K562 (cell line): ENCODE data around the gene ZSWIM9. TPM values are rescaled to one million over a fixed set of nuclear protein-coding genes. Genes with fewer than 3 reads are reported as not detected.

Experiments
- ATAC-seq: fragments of 200-7000 bp; cut with Tn5 transposase; 3 replicates; pipeline ENCODE4 v1.9.1; 2020; ENCODE audit warnings: moderate library complexity
- BruUV-seq: library from RNA; stranded (reverse); fragments of 400-500 nt; replicated peaks from 2 replicates; lab custom pipeline; 2021; lab: Mats Ljungman, UMichigan
- CTCF ChIA-PET: fragments of 300-600 bp; formaldehyde crosslinking; extraction: SDS; loops from one replicate; lab custom pipeline; 2021; ENCODE audit warnings: low intra/inter-chr PET ratio; lab: Yijun Ruan, JAX
- POLR2A ChIA-PET: fragments of 300-600, 350-650 bp; sonication (Branson Sonifier 250); formaldehyde crosslinking; extraction: SDS; loops from one replicate; lab custom pipeline; 2021; ENCODE audit warnings: antibody characterized with exemption, inconsistent platforms; lab: Yijun Ruan, JAX
- DNase-seq, 4 experiments: peaks; one replicate each; pipeline versions ENCODE4 v3.0.0 to v3.0.0-alpha.2; 2011 to 2018; ENCODE audit warnings: low spot score in 3 of 4, mixed read lengths in 3 of 4; ENCODE audit errors: extremely low read depth in 1 of 4
- FAIRE-seq: peaks from 2 replicates; lab custom pipeline; 2011; peaks lifted over from hg19 to GRCh38; lab: Jason Lieb, UNC
- H2AFZ ChIP-seq: 2 replicates; pipeline ENCODE4 v1.6.0; 2011; ENCODE audit warnings: low read depth, low read length, control low read depth, inconsistent platforms
- H3K27ac ChIP-seq: fragments of 200-600 bp; 3 replicates; pipeline ENCODE4 v1.8.0; 2011; ENCODE audit warnings: low read depth, mild to moderate bottlenecking, control low read depth, inconsistent platforms, low read length, moderate library complexity, mixed read lengths; ENCODE audit errors: extremely low read depth
- H3K27me3 ChIP-seq, 2 experiments: fragments of 300-600 bp in 1 of 2; 2 replicates in 1 of 2; 3 replicates in 1 of 2; pipeline versions ENCODE4 v1.6.0 to v1.8.0; 2011; ENCODE audit warnings: inconsistent platforms in 2 of 2, low read length in 2 of 2, mild to moderate bottlenecking in 1 of 2, mixed read lengths in 1 of 2, moderate library complexity in 1 of 2; ENCODE audit not compliant: control insufficient read depth in 2 of 2, insufficient read depth in 2 of 2
- H3K36me3 ChIP-seq: fragments of 300-600 bp; 3 replicates; pipeline ENCODE4 v1.8.0; 2011; ENCODE audit warnings: mild to moderate bottlenecking, low read length, inconsistent platforms; ENCODE audit not compliant: control insufficient read depth, insufficient read depth
- H3K4me1 ChIP-seq, 2 experiments: fragments of 200-600 bp in 1 of 2; replicated peaks in 1 of 2; 2 replicates in 1 of 2; 3 replicates in 1 of 2; pipeline versions ENCODE4 v1.5.1 to v1.8.0; 2011; ENCODE audit warnings: inconsistent platforms in 2 of 2, low read length in 2 of 2, mild to moderate bottlenecking in 1 of 2, mixed read lengths in 1 of 2, moderate library complexity in 1 of 2; ENCODE audit not compliant: control insufficient read depth in 2 of 2, insufficient read depth in 2 of 2
- H3K4me2 ChIP-seq: 2 replicates; pipeline ENCODE4 v1.6.1; 2011; ENCODE audit warnings: low read length, control low read depth, inconsistent platforms, mixed read lengths; ENCODE audit not compliant: insufficient read depth
- H3K4me3 ChIP-seq: fragments of 200-600 bp; sonication (generic), shearing (Covaris generic); 2 replicates; pipeline ENCODE4 v1.5.1; 2016; ENCODE audit warnings: control low read depth, inconsistent platforms
- H3K79me2 ChIP-seq: fragments of 200-600 bp; 3 replicates; pipeline ENCODE4 v1.8.0; 2011; ENCODE audit warnings: low read length, inconsistent platforms; ENCODE audit not compliant: control insufficient read depth, insufficient read depth
- H3K9ac ChIP-seq, 2 experiments: 2 replicates each; pipeline versions ENCODE4 v1.6.0 to v1.6.1; 2011; ENCODE audit warnings: low read depth in 2 of 2, low read length in 2 of 2, control low read depth in 1 of 2, inconsistent platforms in 1 of 2, mild to moderate bottlenecking in 1 of 2, mixed read lengths in 1 of 2; ENCODE audit not compliant: insufficient read depth in 1 of 2
- H3K9me1 ChIP-seq: one replicate; pipeline ENCODE4 v1.6.0; 2011; ENCODE audit warnings: inconsistent platforms, mild to moderate bottlenecking, low read length, moderate library complexity; ENCODE audit not compliant: control insufficient read depth, insufficient read depth
- H3K9me3 ChIP-seq: replicated peaks from 2 replicates; pipeline ENCODE4 v1.5.1; 2011; ENCODE audit warnings: low read depth, low read length, inconsistent platforms; ENCODE audit not compliant: control insufficient read depth, insufficient read depth
- H4K20me1 ChIP-seq: replicated peaks from 2 replicates; pipeline ENCODE4 v1.6.1; 2011; ENCODE audit warnings: low read length, inconsistent platforms, mixed read lengths; ENCODE audit not compliant: control insufficient read depth, insufficient read depth
- BRD9 ChIP-seq: fragments of 450-650 bp; IDR thresholded peaks from 2 replicates; pipeline ENCODE4 v1.6.1; 2018; ENCODE audit warnings: low read depth; ENCODE audit not compliant: partially characterized antibody
- POLR2G ChIP-seq: fragments of 200-400 bp; formaldehyde crosslinking; IDR thresholded peaks from 2 replicates; pipeline ENCODE4 v1.6.1; 2017; ENCODE audit warnings: low read depth, mild to moderate bottlenecking, antibody characterized with exemption, low read length, moderate library complexity
- PRPF4 ChIP-seq: fragments of 200-400 bp; formaldehyde crosslinking; IDR thresholded peaks from one replicate; pipeline ENCODE4 v1.6.1; 2017; ENCODE audit warnings: low read length, low read depth, mild to moderate bottlenecking; ENCODE audit not compliant: insufficient read depth, poor library complexity, severe bottlenecking
- WGBS: fragments of 100-300 bp; shearing (Covaris generic); methylation state at CpG from one replicate; pipeline ENCODE4 v1.1.6; 2016; ENCODE audit warnings: low coverage, mixed read lengths; ENCODE audit not compliant: insufficient coverage; ENCODE audit errors: missing lambda C conversion rate; 5-methylcytosine and 5-hydroxymethylcytosine counted together
- in situ Hi-C: fragments of 300-500 bp; cut with MboI; formaldehyde crosslinking; loops from 4 replicates; pipeline ENCODE4 v1.15.0; 2018; ENCODE audit warnings: inconsistent platforms, mixed read lengths
- intact Hi-C: fragments of 100-400 bp; cut with micrococcal nuclease; formaldehyde crosslinking; loops from 2 replicates; pipeline ENCODE4 v1.14.2; 2022
- polyA plus RNA-seq, 8 experiments: library from polyadenylated mRNA; depleted of rRNA in 4 of 8; stranded (reverse) in 5 of 8; unstranded in 3 of 8; fragments of >200 nt; fragmentation: Nextera tagmentation in 2 of 8; fragmentation: Illumina TruSeq in 1 of 8; extraction: Ambion mirVana in 2 of 8; extraction: Trizol in 1 of 8; gene quantifications; 2 replicates each; pipeline versions ENCODE4 v1.2.1 to v1.2.3, GENCODE V29; 2011 to 2014; ENCODE audit warnings: inconsistent platforms in 1 of 8, missing spikeins in 1 of 8
- total RNA-seq, 7 experiments: library from RNA; depleted of rRNA in 6 of 7; stranded (reverse); fragments of >200 nt in 6 of 7; fragmentation: Illumina TruSeq in 2 of 7; extraction: Trizol in 2 of 7; gene quantifications; 2 replicates each; pipeline versions ENCODE4 v1.2.1 to v1.2.3, GENCODE V29; 2011 to 2021; ENCODE audit warnings: low replicate concordance in 1 of 7
- TF ChIP-seq, protein P1 (sequence below): fragments of 250-450 bp; sonication (Bioruptor Pico); IDR thresholded peaks from 2 replicates; pipeline ENCODE4 v1.4.0; 2020; ENCODE audit warnings: mild to moderate bottlenecking
- TF ChIP-seq, protein P2 (sequence below): sonication (generic); formaldehyde crosslinking; IDR thresholded peaks from 2 replicates; pipeline ENCODE4 v1.8.1; 2023; ENCODE audit warnings: mild to moderate bottlenecking, missing genetic modification reagents

Gene ZSWIM9
- total and polyA plus RNA-seq, 9 of the 15 experiments (the other 6 are each of a cell fraction or from before 2014, with no cell fraction given) = 0.04 to 1.4 (median 0.34) TPM; not detected in 1

DNA sequence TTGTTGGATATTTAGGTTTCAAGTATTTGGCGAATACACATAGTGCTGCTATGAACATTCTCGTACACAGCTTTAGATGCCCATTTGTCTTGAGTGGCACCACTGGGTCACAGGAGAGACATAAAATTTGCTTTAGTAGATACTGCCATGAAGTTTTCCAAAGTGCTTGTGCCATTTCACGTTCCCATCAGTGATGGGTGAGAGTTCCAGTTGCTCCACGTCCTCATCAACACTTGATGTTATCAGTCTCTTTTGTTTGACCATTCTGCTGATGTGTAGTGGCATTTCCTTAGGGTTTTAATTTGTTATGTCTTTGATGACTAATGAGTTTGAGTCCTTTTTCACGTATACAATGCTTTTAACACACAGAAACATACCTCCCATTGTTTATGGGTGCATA lies 11.0 kb downstream of the ZSWIM9 start (continued):
- TF ChIP-seq, protein P1, sequence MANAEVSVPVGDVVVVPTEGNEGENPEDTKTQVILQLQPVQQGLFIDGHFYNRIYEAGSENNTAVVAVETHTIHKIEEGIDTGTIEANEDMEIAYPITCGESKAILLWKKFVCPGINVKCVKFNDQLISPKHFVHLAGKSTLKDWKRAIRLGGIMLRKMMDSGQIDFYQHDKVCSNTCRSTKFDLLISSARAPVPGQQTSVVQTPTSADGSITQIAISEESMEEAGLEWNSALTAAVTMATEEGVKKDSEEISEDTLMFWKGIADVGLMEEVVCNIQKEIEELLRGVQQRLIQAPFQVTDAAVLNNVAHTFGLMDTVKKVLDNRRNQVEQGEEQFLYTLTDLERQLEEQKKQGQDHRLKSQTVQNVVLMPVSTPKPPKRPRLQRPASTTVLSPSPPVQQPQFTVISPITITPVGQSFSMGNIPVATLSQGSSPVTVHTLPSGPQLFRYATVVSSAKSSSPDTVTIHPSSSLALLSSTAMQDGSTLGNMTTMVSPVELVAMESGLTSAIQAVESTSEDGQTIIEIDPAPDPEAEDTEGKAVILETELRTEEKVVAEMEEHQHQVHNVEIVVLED = no peak
- TF ChIP-seq BRD9 = no peak

DNA sequence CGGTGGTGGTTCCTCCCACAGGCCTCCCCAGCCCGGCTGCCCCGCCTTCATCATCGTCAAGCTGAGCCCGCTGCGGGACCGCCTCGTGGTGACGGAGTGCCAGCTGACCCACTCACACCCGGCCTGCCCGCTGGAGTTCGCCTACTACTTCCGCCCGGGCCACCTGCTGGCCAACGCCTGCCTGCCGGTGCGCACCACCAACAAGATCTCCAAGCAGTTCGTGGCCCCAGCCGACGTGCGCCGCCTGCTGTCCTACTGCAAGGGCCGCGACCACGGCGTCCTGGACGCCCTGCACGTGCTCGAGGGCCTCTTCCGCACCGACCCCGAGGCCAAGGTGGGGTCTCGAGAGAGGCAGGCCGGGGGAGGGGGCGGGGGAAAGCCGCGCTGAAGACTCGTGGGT lies 12.0 kb downstream of the ZSWIM9 start:
- in situ Hi-C loops = no loop called here
- no peak overlapping the region for H3K4me3 ChIP-seq
- WGBS = 95% methylated on average over 9 of the region's 38 CpGs
- no peak for FAIRE-seq
- ChIA-PET POLR2A (no interaction called here), CTCF (no interaction called here)
- no peaks in the 10 kb centered on the region for H3K36me3 ChIP-seq
- no peak overlapping the region for H2AFZ ChIP-seq
- intact Hi-C loops = no loop called here
- H3K79me2 ChIP-seq = no peaks in the 10 kb centered on the region
- H3K4me2 ChIP-seq = no peak overlapping the region
- ATAC-seq = no peak
- no peak for DNase-seq
- 0 out of 2 replicates have a peak, but pooled peaks cover 2% of the 10 kb centered on the region for H4K20me1 ChIP-seq
- no peak overlapping the region for H3K27ac ChIP-seq
- H3K27me3 ChIP-seq = no peaks in the 10 kb centered on the region
- no peaks in the 10 kb centered on the region for H3K9me1 ChIP-seq
- no peaks in the 10 kb centered on the region; the same call in 1 of the 2 replicates for H3K9me3 ChIP-seq
- TF ChIP-seq, protein P2, sequence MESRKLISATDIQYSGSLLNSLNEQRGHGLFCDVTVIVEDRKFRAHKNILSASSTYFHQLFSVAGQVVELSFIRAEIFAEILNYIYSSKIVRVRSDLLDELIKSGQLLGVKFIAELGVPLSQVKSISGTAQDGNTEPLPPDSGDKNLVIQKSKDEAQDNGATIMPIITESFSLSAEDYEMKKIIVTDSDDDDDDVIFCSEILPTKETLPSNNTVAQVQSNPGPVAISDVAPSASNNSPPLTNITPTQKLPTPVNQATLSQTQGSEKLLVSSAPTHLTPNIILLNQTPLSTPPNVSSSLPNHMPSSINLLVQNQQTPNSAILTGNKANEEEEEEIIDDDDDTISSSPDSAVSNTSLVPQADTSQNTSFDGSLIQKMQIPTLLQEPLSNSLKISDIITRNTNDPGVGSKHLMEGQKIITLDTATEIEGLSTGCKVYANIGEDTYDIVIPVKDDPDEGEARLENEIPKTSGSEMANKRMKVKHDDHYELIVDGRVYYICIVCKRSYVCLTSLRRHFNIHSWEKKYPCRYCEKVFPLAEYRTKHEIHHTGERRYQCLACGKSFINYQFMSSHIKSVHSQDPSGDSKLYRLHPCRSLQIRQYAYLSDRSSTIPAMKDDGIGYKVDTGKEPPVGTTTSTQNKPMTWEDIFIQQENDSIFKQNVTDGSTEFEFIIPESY (CRISPR knock-in tag) = peak; percentile 83
- TF ChIP-seq PRPF4 = no peak
- peak; percentile 32; the same call in 1 of the 2 replicates for TF ChIP-seq POLR2G
- H3K9ac ChIP-seq = no peak overlapping the region
- peaks cover 8 to 11% of the 10 kb centered on the region in 2 experiments; a peak in 3 of 5 replicates for H3K4me1 ChIP-seq
- no TSS peak for BruUV-seq
